ENCODE results near the gene ZNF511. TPM values are rescaled to one million over a fixed set of nuclear protein-coding genes. Genes with fewer than 3 reads are reported as not detected.
A peak's percentile ranks its signal among the peaks of the same experiment; 100 is the strongest.

Gene ZNF511
- total and polyA plus RNA-seq, 2 donors (not counting 1 experiment from before 2014, with no cell fraction given), result 30.7 to 45.1 TPM

GRCh38 chr10:133335246-133336117 lies 26.8 kb downstream of the ZNF511 start:
- peaks cover 0 to 26% (median 0%) of the 10 kb centered on the region in 3 donors for H3K9me3 ChIP-seq (ENCODE audit: control extremely low read depth in 1 of 3, control insufficient read depth in 2 of 3, insufficient read depth in 1 of 3, low read length in 2 of 3)
- TF ChIP-seq CTCF (IDR thresholded peaks at IDR 0.05) (no peak), EZH2 (IDR thresholded peaks at IDR 0.05; ENCODE audit: borderline replicate concordance, insufficient read depth, low read depth, low read length, poor library complexity, severe bottlenecking) (no peak)
- no peaks in the 10 kb centered on the region for H3K9me3 Mint-ChIP-seq (ENCODE audit: insufficient read depth)
- H3K27ac Mint-ChIP-seq, result peak overlapping the region; percentile 59
- peak overlapping the region; percentile 98 for H3K4me2 ChIP-seq (replicated peaks; ENCODE audit: low read depth, low read length, poor library complexity, severe bottlenecking)
- peak overlapping the region; percentile 55 for H2AFZ ChIP-seq (ENCODE audit: insufficient read depth, low read depth, low read length, poor library complexity, severe bottlenecking)
- CTCF ChIA-PET, result no interaction called here
- no peaks in the 10 kb centered on the region for H3K36me3 ChIP-seq (replicated peaks in 1 of 2; ENCODE audit: control extremely low read depth in 1 of 2, control insufficient read depth in 1 of 2, extremely low read depth in 1 of 2, insufficient read depth in 2 of 2, low read length in 1 of 2)
- peaks cover 35 to 44% of the 10 kb centered on the region in 2 donors for H3K4me1 ChIP-seq (ENCODE audit: control insufficient read depth in 2 of 2, insufficient read depth in 2 of 2, low read length in 2 of 2)
- H3K9ac ChIP-seq (ENCODE audit: low read length), result peak overlapping the region; percentile 65
- no peak overlapping the region for H3K27ac ChIP-seq (ENCODE audit: low read length in 2 of 2)
- H4K20me1 ChIP-seq (ENCODE audit: control insufficient read depth, insufficient read depth, low read length, poor library complexity, severe bottlenecking), result no peaks in the 10 kb centered on the region
- POLR2A ChIA-PET, result interaction anchor here (1.2 kb wide), 1 partner anchor 45 kb away, joined by 3 read pairs; no protein-coding TSS in a partner anchor
- WGBS (ENCODE audit: insufficient coverage), result 3% methylated on average over 65 of the region's 75 CpGs
- H3K79me2 ChIP-seq (ENCODE audit: control insufficient read depth, insufficient read depth, low read length), result no peaks in the 10 kb centered on the region
- intact Hi-C loops (cut with micrococcal nuclease), result loop anchor here (1.0 kb wide), 1 partner anchor 59 kb away; the partner anchor contains the start of gene MTG1
- DNase-seq, result peak; percentile 91
- H3K4me3 Mint-ChIP-seq, result peak overlapping the region; percentile 93
- H3K27me3 Mint-ChIP-seq, result peaks cover 10% of the 10 kb centered on the region
- H3K27me3 ChIP-seq (replicated peaks in 1 of 4; ENCODE audit: control extremely low read depth in 1 of 4, control insufficient read depth in 3 of 4, insufficient read depth in 4 of 4, low read length in 3 of 4), result peaks cover 0 to 57% (median 34%) of the 10 kb centered on the region in 4 experiments
- H3K4me3 ChIP-seq (ENCODE audit: control extremely low read depth in 1 of 5, extremely low read depth in 1 of 5, insufficient read depth in 1 of 5, low read depth in 2 of 5, low read length in 4 of 5), result peak overlapping the region in 4 of 5 experiments; percentile 40 to 51 (median 46)
- peak; percentile 44 for ATAC-seq (ENCODE audit: low read depth)
- H3K4me1 Mint-ChIP-seq, result peaks cover 10% of the 10 kb centered on the region
